ENCODE measurements around the gene TBL1X. TPM values are rescaled to one million over a fixed set of nuclear protein-coding genes. Genes with fewer than 3 reads are reported as not detected.

The TBL1X gene
- total and polyA plus RNA-seq, 12 donors: 5.0 to 256 (median 28.1) TPM

- H3K27ac ChIP-seq: no peak overlapping the region
- no peak overlapping the region for H3K4me3 ChIP-seq
- no peaks in the 10 kb centered on the region for H3K36me3 ChIP-seq (replicated peaks in 1 of 2)
- DNase-seq: no peak
- WGBS, 4 donors: 91 to 96% (median 94%) methylated on average over 6 of the region's 6 CpGs
- no peaks in the 10 kb centered on the region for H3K4me1 ChIP-seq (replicated peaks in 1 of 2)
- H3K9me3 ChIP-seq (replicated peaks in 1 of 3): no peaks in the 10 kb centered on the region
- H3K27me3 ChIP-seq: no peaks in the 10 kb centered on the region
- TF ChIP-seq, protein P1, sequence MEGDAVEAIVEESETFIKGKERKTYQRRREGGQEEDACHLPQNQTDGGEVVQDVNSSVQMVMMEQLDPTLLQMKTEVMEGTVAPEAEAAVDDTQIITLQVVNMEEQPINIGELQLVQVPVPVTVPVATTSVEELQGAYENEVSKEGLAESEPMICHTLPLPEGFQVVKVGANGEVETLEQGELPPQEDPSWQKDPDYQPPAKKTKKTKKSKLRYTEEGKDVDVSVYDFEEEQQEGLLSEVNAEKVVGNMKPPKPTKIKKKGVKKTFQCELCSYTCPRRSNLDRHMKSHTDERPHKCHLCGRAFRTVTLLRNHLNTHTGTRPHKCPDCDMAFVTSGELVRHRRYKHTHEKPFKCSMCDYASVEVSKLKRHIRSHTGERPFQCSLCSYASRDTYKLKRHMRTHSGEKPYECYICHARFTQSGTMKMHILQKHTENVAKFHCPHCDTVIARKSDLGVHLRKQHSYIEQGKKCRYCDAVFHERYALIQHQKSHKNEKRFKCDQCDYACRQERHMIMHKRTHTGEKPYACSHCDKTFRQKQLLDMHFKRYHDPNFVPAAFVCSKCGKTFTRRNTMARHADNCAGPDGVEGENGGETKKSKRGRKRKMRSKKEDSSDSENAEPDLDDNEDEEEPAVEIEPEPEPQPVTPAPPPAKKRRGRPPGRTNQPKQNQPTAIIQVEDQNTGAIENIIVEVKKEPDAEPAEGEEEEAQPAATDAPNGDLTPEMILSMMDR (IDR thresholded peaks at IDR 0.05): no peak
- no peak for TF ChIP-seq POLR2A (IDR thresholded peaks at IDR 0.05)
- intact Hi-C loops (cut with DNase I): no loop called here
These were observed 198.4 kb downstream of the TBL1X start for GRCh38 chrX:9663216-9663615.

GRCh38 chrX:9664224-9664623 lies 199.4 kb downstream of the TBL1X start:
- no peak overlapping the region for H3K4me3 ChIP-seq
- 70 to 90% (median 80%) methylated on average over 5 to 6 of the region's 6 CpGs for WGBS, 4 donors
- no peak for DNase-seq
- TF ChIP-seq, protein P1 (IDR thresholded peaks at IDR 0.05): no peak
- TF ChIP-seq POLR2A (IDR thresholded peaks at IDR 0.05): no peak
- H3K36me3 ChIP-seq (replicated peaks in 1 of 2): no peaks in the 10 kb centered on the region
- no peak overlapping the region for H3K27ac ChIP-seq
- H3K27me3 ChIP-seq: no peaks in the 10 kb centered on the region
- H3K4me1 ChIP-seq (replicated peaks in 1 of 2): no peaks in the 10 kb centered on the region
- intact Hi-C loops (cut with DNase I): no loop called here
- no peaks in the 10 kb centered on the region for H3K9me3 ChIP-seq (replicated peaks in 1 of 3)

GRCh38 chrX:9665113-9665512 lies 200.3 kb downstream of the TBL1X start:
- TF ChIP-seq, protein P1 (IDR thresholded peaks at IDR 0.05): no peak
- TF ChIP-seq POLR2A (IDR thresholded peaks at IDR 0.05): no peak
- H3K36me3 ChIP-seq (replicated peaks in 1 of 2): no peaks in the 10 kb centered on the region
- no peaks in the 10 kb centered on the region for H3K27me3 ChIP-seq
- H3K9me3 ChIP-seq (replicated peaks in 1 of 3): no peaks in the 10 kb centered on the region
- WGBS, 4 donors: 32 to 64% (median 50%) methylated on average over 4 of the region's 4 CpGs
- H3K27ac ChIP-seq: no peak overlapping the region
- no peaks in the 10 kb centered on the region for H3K4me1 ChIP-seq (replicated peaks in 1 of 2)
- intact Hi-C loops (cut with DNase I): no loop called here
- H3K4me3 ChIP-seq: no peak overlapping the region
- DNase-seq: no peak

GRCh38 chrX:9668537-9668936 lies 203.7 kb downstream of the TBL1X start:
- H3K27ac ChIP-seq: no peak overlapping the region

More at GRCh38 chrX:9668537-9668936, 203.7 kb downstream of the TBL1X start:
- no peak for TF ChIP-seq POLR2A (IDR thresholded peaks at IDR 0.05)
- TF ChIP-seq, protein P1 (IDR thresholded peaks at IDR 0.05): no peak
- intact Hi-C loops (cut with DNase I): no loop called here
- no peak overlapping the region for H3K4me3 ChIP-seq
- H3K27me3 ChIP-seq: no peaks in the 10 kb centered on the region
- no peak for DNase-seq
- no peaks in the 10 kb centered on the region for H3K36me3 ChIP-seq (replicated peaks in 1 of 2)
- WGBS, 4 donors: 36 to 49% (median 43%) methylated on average over 3 of the region's 3 CpGs
- H3K4me1 ChIP-seq (replicated peaks in 1 of 2): no peaks in the 10 kb centered on the region
- H3K9me3 ChIP-seq (replicated peaks in 1 of 3): no peaks in the 10 kb centered on the region

All from adrenal gland (tissue), 12 donors.